RPMI8226 (cell line): Measurements from ENCODE around the gene ULK4.
"Not testable (repeated sequence)": the region's sequence is repeated elsewhere in the genome, so short reads cannot be mapped to it uniquely, and the experiment has no call there.

Experiments
- DNase-seq: peaks from one replicate; pipeline ENCODE4 v3.0.0-alpha.2; 2015

ULK4 gene

DNA sequence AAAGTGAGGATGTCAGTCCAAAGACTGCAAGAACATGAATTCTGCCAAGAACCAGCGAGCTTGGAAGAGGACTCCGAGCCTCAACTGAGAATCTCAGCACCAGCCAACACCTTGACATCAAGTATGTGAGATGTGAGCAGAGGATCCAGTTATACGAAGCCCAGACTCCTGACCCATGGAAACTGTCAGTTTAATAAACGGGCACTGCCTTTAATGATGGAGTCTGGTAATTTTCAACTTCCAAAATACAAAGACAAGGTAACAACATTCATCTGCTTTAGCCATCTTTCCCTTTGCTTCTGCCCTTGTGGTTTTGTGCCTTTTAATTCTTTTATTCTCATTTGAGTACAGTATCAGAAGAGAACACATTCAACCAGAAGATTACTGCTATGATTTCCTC is 211.9 kb downstream of the ULK4 start:
- no peak for DNase-seq

DNA sequence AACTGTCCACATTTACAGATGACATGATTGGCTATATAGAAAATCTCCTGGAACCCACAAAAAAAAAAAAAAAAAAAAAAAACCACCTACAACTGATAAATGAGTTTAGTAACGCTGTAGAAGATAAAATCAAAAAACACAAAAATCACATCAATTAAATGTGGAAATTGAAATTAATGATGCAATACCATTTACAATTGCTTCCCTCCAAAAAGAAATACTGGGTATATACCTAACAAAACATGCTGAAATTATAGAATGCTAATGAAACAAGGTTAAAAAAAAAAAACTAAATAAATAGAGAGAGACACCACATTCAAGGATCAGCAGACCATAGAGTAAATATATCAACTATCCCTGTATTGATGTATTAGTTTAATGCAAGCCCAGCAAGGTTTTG is 215.7 kb downstream of the ULK4 start:
- no peak for DNase-seq

DNA sequence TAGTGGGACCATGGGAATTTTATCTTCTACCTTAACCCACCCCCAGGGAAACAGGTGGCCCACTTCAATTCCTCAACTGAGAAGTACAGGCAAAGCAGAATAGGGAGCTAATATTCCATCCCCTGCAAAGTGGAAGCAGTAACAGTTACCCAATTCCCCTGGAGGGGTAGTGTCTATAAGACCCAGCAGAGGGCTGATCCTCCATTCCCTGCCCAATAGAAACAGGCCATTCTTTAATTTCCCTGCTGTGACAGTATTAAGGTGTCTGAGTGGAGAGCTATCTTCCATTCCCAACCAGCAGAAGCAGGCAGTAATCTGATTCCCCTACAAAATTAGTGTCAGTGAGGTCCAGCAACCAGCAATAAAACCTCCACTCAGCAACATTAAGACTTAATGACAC is 219.8 kb downstream of the ULK4 start:
- no peak for DNase-seq

DNA sequence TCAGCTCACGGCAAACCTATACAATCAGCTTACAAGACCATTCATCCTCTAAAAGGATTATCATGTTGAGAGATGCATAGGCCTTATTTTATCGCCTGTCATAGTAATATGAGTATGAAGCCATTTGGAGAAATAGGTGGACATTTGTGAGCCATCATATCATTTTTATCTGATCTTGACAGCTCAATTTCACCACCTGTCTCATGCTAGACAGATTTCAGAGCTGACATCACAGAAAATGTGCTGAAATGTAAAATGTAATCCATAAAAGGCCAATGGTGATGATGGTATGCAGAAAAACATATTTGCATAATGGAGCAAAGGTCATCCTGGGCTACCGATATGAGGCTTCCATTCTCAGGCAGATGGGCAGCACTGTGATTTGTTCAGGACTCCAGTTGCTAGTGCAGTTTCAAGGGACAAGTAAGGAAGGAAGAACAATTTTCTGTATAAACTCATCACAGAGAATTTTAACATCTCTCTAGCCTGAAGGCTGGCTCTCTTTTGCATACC is 221.5 kb downstream of the ULK4 start:
- DNase-seq, result no peak

DNA sequence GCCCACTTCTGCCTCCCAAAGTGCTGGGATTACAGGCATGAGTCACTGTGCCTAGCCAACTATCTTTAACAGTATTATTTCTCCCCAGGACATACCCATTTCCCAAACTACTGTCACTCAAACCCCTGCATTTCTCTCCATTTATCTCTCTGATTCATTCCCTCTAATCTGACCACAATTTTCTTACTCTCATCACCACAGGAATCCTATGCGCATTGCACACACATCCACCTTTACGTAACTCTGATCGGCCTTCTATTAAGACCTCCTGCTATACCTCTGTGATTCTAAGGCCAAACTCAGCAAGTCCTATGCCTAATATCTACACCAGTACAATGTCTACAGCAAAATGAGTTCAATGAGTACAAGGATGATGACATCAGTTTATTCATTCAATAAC is 235.0 kb downstream of the ULK4 start:
- no peak for DNase-seq

DNA sequence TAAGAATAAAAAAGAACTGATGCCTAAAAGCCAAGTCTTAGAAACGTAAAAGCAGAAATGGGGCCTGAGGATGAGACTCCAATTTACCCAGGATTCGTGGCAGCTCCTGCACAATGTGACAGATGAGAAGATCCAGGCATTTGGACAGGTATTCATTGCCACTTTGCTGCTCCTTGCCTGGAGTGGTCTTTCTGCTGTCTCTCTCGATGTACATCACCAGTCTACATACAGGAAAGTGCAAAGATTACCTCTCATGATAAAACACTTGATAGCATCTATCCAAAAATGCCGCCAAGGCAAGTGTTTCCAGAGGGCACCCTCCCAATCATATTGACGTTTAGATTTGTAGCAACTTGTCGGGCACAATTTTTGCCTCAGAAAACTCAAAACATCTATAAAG is 244.3 kb downstream of the ULK4 start:
- no peak for DNase-seq

DNA sequence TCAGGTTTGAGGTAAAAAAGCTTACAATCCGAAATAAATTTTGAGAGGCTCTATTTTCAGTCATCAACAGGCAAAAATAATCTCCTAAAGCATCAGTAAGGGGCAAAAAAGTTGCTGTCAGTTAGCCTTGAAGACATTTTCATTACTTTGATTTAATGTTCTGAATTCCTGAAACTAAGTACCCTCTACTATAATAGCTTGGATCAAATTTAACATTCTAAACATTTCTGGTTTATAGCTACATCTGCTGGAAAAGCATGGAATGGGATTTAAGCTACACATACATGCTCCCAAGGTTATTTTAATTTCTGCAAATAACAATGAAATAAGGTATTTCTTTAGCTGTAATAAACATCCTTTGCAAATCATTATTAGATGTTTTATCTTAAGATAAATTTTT is 245.4 kb downstream of the ULK4 start:
- DNase-seq, result no peak

DNA sequence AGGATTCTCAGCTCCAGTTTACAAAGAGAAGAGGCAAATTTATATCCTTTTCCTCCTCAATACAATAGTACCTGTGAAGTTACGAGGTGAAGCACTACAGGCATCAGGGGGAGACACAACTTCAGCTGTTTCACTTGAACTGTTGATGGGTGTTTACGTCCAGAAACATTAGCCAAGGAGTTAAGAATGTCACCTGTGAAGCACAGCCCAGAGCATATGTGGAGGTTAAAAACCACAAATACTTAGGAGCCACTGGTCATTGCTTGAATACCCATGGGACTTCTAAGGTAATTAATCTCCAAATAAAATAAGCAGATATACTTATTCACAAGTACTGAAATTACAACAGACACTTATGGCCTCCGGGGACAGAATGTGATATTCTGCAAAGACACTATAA is 246.5 kb downstream of the ULK4 start:
- DNase-seq, result no peak

DNA sequence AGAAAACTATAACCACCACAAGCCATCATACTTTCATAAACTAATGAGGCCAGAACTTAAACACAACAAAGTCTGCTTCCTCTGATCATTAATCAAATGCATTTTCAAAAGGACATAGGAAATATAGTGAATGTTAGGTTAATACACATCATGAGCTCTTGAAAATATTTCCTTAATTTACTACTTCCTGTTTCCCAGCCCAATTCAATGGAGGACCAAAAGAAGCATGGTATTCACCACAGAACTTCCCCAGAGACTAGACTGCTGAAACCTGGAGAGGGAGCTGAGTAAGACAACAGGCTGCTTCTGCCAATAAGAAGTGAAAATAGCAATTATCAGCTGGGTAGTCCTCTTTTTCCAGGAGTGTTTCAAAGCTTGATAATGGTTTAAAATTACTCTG is 250.3 kb downstream of the ULK4 start:
- DNase-seq, result no peak

DNA sequence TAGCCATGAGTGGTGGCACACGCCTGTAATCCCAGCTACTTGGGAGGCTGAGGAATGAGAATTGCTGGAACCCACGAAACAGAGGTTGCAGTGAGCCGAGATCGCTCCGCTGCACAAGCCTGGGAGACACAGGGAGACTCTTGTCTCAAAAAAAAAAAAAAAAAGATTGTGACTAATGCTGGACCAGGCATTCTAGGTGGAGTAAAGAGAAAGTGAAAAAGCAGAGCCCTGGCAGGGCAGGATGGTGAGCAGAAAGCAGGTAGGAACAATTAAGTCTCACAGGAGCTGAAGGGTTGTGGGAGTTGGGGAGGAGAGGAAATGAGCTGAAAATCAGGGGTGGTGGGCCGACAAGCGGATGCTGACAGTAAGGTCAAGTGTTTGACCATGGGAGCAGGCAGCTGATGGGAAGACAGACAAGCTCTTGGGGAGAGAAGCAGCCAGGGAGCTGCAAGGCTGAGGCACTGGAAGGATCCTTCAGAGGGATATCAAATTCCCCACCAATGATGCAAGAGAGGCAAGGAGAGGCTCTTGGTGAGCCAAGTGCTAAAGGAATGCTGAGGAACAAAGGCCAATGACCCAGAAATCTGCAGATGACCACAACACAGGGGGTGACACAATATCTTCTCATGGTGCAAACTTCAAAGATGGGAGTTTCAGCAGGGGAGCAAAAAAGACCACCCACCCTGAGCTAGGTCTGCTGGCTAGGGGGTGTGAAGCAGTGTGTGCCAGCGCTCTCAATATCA is 251.1 kb downstream of the ULK4 start:
- DNase-seq, result no peak

DNA sequence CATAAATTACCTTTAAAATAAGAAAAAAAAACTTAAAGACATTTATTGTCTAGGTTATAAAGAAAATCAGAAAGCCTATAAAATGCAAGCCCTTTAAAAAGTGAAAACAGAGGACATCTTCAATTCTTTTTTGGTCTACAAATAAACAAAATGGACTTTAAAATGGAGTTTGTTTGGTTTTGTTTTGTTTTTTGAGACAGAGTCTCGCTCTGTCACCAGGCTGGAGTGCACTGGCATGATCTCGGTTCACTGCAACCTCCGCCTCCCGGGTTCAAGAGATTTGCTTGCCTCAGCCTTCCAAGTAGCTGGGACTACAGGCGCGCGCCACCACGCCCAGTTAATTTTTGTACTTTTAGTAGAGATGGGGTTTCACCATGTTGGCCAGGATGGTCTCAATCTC is 252.7 kb downstream of the ULK4 start:
- not testable (repeated sequence) for DNase-seq

DNA sequence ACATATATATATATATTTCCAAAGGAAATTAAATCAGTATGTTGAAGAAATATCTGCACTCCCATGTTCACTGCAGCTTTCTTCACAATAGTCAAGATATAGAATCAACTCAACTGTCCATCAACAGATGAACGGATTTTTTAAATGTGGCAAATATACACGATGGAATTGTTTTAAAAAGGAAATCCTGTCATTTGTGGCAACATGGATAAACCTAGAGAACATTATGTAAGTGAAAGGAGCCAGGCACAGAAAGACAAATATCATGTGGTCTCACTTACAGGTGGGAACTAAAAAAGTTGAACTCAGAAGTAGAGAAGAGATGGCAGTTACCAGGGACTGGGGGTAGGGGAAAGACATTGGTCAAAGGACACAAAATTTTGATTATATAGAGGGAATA is 253.7 kb downstream of the ULK4 start:
- no peak for DNase-seq

DNA sequence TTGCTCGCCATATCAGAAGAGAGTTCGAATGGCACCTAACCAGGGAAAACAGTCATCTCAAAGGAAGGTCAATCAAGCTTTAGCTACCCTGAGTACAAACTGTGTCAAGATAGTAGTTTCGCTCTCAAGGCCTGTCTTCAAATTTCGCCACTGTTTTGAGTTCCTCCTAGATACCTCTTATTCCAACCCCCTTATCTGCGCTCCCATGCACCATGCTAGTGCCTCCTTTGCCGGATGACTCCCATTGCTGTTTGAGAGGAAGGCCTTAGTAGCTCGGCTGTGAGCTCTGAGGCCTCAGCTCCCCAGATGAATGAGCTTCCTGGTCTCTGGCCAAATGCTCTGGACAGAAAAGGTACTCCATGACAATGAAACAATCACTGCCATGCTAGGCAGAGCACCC is 256.0 kb downstream of the ULK4 start:
- no peak for DNase-seq

DNA sequence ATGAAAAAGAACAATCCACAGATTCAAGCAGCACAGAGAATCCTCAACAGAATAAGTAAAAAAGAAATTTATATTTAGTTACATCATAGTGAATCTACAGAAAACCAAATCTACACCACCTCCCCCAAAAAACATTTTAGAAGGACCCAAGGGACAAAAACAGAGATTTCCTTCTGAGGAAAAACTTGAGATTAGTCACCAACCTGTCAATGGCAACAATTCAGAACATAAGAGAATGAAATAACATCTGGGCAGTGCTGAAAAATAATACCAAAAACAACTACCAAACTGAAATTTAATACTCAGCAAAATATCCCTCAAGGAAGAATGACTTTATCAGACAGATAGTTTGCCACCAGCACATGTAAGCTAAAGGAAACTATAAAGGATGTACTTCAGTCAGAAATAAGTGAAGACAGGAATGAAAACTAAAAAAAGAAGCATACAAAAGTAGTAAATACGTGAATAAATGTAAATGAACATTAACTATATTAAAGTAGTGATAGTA is 260.7 kb downstream of the ULK4 start:
- no peak for DNase-seq

DNA sequence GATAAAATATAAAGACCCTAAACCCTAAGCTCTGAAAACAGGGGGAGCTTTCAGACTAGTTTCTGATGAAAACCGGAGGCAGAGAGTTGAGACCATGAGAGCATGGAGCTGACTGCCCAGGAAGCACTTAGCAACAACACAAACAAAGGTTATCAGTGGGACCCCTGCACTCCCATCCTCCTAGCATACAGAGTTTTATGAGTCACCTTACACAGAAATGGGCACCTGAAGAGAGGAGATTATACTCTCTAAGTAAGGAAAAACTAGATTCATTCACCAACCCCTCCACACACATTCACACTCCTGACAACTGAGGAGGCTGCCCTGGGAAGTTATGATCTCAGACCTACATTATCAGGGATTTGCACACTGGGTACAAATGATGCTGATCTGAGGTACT is 261.7 kb downstream of the ULK4 start:
- DNase-seq, result no peak

DNA sequence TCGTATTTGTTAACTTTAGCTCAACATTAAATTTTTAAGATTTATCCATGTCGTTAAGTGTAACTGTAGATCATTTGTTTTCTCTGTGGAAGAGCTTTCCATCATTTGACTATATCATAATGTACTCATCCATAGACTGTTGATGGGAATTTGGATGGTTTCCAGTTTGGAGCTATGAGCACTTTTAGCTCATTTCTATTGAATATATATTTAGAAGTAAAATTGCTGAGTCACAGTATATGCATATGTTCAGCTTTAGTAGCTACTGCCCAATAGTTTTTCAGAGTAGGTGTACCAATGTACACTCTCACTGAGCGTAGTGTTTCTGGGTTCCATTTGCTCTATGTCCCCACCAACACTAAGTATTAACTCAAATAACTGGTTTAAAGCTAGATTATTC is 263.0 kb downstream of the ULK4 start:
- no peak for DNase-seq

DNA sequence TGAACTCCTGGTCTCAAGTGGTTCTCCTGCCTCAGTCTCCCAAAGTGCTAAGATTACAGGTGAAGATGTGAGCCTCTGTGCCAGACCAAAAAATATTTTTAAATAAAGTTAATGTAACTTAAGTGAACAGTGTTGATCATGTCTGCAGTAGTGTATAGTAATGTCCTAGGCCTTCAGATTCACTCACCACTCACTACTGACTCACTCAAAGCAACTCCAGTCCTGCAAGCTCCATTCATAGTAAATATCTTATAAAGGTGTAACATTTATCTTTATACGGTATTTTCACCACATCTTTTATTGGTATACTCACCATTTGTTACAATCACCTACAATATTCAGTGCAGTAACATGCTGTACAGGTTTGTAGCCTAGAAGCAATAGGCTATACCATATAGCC is 264.2 kb downstream of the ULK4 start:
- DNase-seq, result no peak

DNA sequence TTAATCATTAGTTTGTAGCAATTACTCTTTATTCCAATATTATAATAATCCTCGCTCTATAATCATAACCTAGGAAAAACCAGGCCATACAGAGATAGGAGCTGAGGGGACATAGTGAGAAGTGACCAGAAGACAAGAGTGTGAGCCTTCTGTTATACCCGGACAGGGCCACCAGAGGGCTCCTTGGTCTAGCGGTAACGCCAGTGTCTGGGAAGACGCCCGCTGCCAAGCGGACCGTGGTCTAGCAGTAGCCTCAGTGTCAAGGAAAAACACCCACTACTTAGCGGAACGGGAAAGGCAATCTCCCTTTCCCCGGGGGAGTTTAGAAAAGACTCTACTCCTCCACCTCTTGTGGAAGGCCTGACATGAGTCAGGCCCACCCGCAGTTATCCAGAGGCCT is 266.1 kb downstream of the ULK4 start:
- DNase-seq, result peak; percentile 42

DNA sequence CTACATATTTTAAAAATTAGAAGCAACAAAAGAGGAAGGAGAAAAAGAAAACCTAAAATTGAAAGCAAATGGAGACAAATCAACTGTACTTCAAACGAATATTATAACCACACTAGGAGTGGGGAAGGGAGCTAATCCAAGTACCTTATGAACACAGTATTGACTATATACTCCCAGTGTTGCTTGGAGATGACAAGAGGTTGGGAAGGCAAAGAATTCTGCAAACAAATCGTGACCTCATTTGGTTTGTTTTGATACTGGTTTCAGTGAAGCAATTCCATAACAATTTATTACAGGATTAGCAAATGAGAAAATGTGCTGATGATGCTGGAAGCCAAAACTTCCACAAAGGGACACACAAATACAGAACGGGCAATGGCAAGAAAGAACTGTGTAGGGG is 268.1 kb downstream of the ULK4 start:
- no peak for DNase-seq

DNA sequence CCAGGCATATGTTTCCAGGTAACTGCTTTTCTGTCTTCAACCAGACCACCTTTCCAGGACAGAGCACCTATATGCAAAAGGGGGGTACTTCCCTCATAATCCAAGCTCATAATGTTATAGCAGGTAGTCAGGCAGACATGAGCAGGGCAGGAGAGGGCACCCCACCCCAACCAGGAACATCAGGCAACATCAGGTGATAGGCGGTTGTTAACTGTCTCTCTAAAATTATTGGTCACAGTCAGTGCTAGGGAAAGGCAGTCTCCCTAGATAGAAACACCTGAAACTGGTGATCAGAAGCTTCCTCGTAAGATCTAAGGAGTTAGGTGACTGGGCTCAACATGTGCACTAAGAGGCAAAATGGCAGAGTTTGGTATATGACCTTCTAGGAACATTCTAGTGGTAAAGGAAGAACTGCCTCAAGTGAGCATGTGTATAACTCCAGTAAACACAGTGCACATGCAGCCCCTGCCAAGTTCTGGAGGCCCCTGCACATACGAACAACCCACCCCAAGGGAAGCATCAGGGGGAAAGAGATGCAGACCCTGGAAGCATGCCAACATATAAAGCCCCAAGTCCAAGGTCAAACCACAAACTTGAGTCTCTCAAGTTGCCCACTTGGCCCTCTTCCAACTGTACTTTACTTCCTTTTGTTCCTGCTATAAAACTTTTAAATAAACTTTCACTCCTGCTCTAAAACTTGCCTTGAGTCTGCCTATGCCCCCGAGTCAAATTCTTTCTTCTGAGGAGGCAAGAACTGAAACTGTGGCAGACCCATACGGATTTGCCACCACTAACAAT is 270.9 kb downstream of the ULK4 start:
- DNase-seq, result peak; percentile 66

DNA sequence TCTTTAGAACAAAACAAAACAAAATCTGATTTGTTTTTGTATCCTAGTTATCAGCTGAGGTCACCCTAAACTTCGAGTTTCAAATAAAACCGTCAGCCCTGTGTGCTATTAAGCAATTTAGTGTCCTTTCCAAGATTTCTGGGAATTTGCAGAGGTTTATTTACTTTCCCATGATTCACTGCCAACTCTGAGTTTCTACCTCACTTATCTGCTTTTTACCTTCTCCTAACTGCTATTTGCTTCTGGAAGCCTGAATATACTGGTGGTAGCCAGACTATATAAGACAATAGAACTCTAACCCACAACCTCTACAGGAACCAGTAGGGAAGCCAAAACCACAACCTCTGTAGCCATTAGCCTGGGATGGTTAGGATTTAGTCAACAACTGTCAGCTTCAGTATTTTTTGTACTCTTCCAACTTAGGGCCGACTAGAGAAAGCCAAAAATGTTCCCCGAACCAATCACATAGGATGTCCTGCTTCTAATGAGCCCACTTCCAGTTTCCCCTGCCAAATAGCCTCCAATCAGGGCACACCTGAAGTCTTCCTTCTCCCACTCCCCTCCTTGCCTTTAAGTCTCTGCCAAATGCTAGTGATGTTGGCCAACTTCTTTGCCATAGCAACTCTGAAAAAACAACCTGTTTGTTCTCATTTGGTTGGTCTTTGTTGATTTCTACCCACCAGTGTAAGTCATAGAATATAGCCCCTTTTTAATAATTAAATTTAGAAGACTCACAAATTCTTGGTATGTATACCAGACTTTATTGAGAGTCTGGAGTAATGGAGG is 273.1 kb downstream of the ULK4 start:
- DNase-seq, result no peak

DNA sequence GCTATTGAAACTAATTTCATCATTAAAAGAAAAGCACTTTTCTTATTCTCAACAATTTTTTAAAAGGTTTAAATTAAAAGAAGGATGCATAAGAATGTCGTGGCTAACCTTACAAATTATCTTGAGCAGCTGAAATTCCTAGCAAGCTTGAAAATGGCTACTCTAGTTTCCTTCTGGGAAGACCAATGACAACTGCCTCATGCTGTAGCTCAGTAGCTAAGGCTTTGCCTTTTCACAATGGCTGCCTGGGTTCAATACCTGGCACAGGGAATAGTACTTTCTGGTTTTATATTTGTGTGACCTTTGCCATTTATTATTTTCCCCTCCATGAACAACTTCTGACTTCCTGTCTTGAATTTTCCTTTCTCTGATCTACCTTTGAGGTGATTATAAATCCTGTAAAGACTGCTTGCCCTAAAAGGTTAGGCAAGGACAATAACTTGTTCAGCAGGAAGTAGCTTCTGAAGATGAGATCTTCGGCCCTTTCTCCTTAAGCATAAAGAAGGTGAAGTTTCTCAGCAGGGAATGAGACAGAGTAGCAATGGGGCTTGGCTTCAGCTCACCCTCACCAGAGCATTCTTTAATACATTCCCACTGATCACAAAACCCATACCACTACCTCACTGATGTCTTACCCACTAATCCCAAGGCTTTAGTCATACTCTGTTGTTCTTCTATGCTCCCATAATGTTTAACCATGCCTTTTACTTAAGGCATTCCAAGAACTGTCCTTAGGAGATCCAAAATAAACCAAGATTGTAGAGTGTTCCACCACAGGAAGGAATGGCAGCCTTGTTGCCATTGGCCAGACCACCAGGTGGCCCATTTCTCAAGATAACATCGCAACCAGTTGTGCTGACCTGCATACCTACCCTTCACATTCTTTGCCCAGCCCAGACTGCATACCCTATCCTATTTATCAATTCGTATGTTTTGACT is 276.8 kb downstream of the ULK4 start:
- DNase-seq, result no peak
